Stimulated activated naive B cell treated with anti-CD40 and anti-IgM and Interleukin-4, amounts not matched to agents 10 μg/mL and 1 μg/mL and 100 μg/mL, for 72 hours (primary cell): Measurements from ENCODE around the gene PKD1.

Source experiments
- ATAC-seq, 2 donors: fragments of 150-1000 bp; cut with Tn5 transposase; replicated peaks; 2 replicates each; pipeline ENCODE4 v1.10.0; 2021; ENCODE audit warnings: moderate library complexity in 1 of 2
- DNase-seq: peaks from one replicate; pipeline ENCODE4 v3.0.0; 2021
- H3K27ac Mint-ChIP-seq: one replicate; pipeline ENCODE4 v1.8.0; 2022; ENCODE audit warnings: mild to moderate bottlenecking, mixed read lengths
- H3K27me3 Mint-ChIP-seq, 2 donors: one replicate each; pipeline ENCODE4 v1.8.0; 2022; ENCODE audit warnings: mixed read lengths in 2 of 2
- H3K36me3 Mint-ChIP-seq, 2 donors: one replicate each; pipeline ENCODE4 v1.8.0; 2022; ENCODE audit warnings: mixed read lengths in 2 of 2, mild to moderate bottlenecking in 1 of 2
- H3K4me1 Mint-ChIP-seq, 2 donors: one replicate each; pipeline ENCODE4 v1.8.0; 2022; ENCODE audit warnings: mixed read lengths in 2 of 2, mild to moderate bottlenecking in 1 of 2
- H3K4me3 Mint-ChIP-seq, 2 donors: one replicate each; pipeline ENCODE4 v1.8.0; 2022; ENCODE audit warnings: mild to moderate bottlenecking in 2 of 2, mixed read lengths in 2 of 2, moderate library complexity in 1 of 2
- H3K9me3 Mint-ChIP-seq, 2 donors: one replicate each; pipeline ENCODE4 v1.8.0; 2022; ENCODE audit warnings: mixed read lengths in 2 of 2, mild to moderate bottlenecking in 1 of 2

The PKD1 gene

DNA sequence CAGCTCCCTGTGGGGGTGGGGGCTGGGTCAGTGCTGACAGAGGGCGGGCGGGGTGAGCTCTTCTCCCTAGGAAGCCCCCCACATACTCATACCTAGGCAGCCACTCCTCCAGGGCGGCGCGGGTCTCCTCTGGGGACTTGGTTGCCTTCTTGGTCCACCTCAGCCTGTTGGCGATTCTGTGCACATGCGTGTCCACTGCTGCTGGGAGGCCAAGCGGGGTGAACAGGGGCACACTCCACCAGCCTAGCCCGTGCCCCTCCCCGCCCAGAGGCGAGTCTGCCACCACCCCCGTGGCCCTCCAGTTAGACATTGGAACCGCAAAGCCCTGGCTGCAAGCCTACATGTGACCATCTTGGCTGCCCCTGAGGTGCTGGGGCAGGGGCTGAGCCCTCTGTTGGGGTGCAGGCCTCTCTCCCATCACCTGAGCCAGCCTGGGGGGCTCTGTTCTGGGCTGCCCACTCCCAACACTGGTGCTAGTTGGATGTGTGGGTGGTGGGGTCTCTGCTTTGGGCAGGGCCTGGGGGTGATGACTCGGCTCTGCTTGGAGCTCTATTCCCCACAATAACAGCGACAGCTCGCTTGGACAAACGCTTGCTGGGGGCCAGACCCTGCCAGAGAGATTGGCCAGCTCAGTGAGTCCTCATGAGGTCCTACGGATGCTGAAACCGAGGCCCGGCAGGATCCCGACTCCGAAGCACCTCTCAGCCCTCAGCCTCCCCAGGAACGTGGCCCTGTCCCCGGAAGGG is 95.5 kb downstream of the PKD1 start:
- no peak overlapping the region for H3K4me3 Mint-ChIP-seq
- no peak for DNase-seq
- peaks cover 4 to 8% of the 10 kb centered on the region in 2 donors for H3K36me3 Mint-ChIP-seq
- H3K9me3 Mint-ChIP-seq, result no peaks in the 10 kb centered on the region
- no peak for ATAC-seq
- H3K27me3 Mint-ChIP-seq, result peaks cover 0 to 6% of the 10 kb centered on the region in 2 donors
- no peak overlapping the region for H3K27ac Mint-ChIP-seq
- peaks cover 11 to 14% of the 10 kb centered on the region in 2 donors for H3K4me1 Mint-ChIP-seq

DNA sequence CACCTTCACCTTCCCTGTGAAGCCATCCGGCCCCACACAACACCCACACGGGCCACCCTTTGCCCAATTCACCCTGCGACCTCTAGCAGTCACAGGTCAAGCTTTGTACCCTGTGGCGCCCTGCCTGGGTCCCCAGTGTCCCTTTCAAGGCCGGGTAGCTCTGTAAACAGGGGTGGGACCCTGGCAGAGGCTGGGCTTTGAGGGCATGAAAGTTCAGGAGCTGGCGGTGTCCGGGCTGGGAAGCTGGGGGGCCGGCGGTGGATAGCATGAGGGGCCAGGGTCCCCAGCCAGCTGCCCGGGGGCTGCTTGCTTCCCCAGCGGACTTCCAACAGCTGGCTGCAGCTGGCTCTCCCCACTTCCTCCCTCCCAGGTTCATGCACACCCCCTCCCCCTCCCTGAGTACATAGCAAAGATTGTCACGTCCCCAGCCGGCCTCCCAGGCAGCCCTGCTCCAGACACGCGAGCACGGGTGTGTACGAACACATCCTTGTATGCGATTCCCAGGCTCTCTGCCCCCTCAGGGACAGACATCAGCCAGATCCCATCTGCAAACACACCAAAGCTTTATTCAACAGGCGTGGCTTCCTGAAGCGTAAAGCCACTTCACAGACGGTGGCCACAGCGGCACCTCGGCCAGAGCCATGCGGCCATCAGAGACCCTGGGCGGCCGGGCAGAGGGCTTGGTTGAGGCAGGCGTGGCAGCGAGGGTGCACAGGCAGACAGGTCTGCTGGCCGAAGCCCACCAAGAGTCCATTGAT is 96.2 kb downstream of the PKD1 start:
- no peak overlapping the region for H3K27ac Mint-ChIP-seq
- no peak for DNase-seq
- no peak overlapping the region for H3K4me3 Mint-ChIP-seq
- H3K27me3 Mint-ChIP-seq, result peaks cover 0 to 11% of the 10 kb centered on the region in 2 donors
- H3K9me3 Mint-ChIP-seq, result no peaks in the 10 kb centered on the region
- H3K4me1 Mint-ChIP-seq, result peaks cover 11 to 13% of the 10 kb centered on the region in 2 donors
- ATAC-seq, result no peak
- H3K36me3 Mint-ChIP-seq, result peaks cover 4 to 8% of the 10 kb centered on the region in 2 donors
